OCI-LY3 (cell line): ENCODE data around the gene EFCAB10.

Experiments used
- CTCF ChIP-seq: fragments of 200-600, 300-600 bp; sonication (generic); IDR thresholded peaks from 2 replicates; pipeline ENCODE4 v1.5.1; 2014; ENCODE audit warnings: antibody characterized with exemption, low read length, low read depth
- EZH2phosphoT487 ChIP-seq: fragments of 200-600 bp; shearing (Covaris generic); IDR thresholded peaks from 2 replicates; pipeline ENCODE4 v1.6.1; 2018; ENCODE audit warnings: antibody characterized with exemption, mixed run types, low read depth

DNA sequence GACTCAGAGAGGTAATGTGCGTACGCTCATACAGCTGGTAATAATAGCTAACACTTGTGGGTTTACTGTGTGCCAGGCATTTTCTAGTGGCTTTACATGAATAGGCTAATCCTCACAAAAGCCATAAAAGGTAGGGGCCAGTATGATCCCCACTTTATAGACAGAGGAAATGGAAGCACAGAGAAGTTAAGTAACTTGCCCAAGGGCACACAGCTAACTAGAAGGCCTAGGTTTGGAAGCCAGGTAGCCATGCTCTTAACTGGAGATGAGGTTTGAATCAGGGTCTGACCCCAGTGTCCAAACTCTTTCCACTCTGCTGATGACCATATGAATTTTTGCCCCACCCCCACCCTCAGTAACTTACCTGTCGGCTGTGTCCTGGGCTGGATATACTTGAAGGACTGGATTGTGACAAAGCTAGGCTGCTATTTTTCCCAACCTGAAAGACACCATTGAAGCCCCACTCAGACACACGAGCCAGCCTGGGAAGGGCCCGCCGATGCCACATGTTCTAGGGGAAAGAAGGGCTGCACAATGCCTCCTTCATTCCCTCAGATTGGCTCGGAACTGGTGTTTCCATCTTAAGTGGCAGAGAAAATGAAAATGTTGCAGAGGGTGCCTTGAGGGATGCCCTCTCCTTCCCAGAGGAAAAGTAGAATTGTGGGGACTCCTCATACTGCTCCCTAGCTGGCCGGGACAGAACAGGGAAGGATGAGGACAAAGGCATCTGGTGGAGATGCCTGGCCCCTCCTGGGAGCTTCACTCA is 29.1 kb upstream of the EFCAB10 start:
- TF ChIP-seq CTCF, result no peak
- TF ChIP-seq EZH2phosphoT487, result no peak
